Measurements from ENCODE around the gene ITGB5.
"Not testable (repeated sequence)": the region's sequence is repeated elsewhere in the genome, so short reads cannot be mapped to it uniquely, and the experiment has no call there.

Gene ITGB5

GRCh38 chr3:124814620-124815421 lies 72.3 kb downstream of the ITGB5 start:
- DNase-seq (ENCODE audit: low read depth) = no peak

GRCh38 chr3:124813541-124813940 lies 73.6 kb downstream of the ITGB5 start:
- DNase-seq (ENCODE audit: low read depth) = no peak

GRCh38 chr3:124812291-124813265 lies 74.6 kb downstream of the ITGB5 start:
- DNase-seq (ENCODE audit: low read depth) = no peak

- DNase-seq (ENCODE audit: low read depth) = no peak
Observed at GRCh38 chr3:124811436-124811835, 75.7 kb downstream of the ITGB5 start.

- no peak for DNase-seq (ENCODE audit: low read depth)
Observed at GRCh38 chr3:124810970-124811369, 76.2 kb downstream of the ITGB5 start.

- no peak for DNase-seq (ENCODE audit: low read depth)
Observed at GRCh38 chr3:124809039-124809438, 78.1 kb downstream of the ITGB5 start.

GRCh38 chr3:124805671-124806070 lies 81.5 kb downstream of the ITGB5 start:
- DNase-seq (ENCODE audit: low read depth) = no peak

GRCh38 chr3:124804875-124805274 lies 82.3 kb downstream of the ITGB5 start:
- DNase-seq (ENCODE audit: low read depth) = no peak

- no peak for DNase-seq (ENCODE audit: low read depth)
Observed at GRCh38 chr3:124802702-124803101, 84.5 kb downstream of the ITGB5 start.

GRCh38 chr3:124802061-124802698 lies 85.0 kb downstream of the ITGB5 start:
- no peak for DNase-seq (ENCODE audit: low read depth)

GRCh38 chr3:124800511-124801258 lies 86.5 kb downstream of the ITGB5 start:
- no peak for DNase-seq (ENCODE audit: low read depth)

GRCh38 chr3:124800076-124800475 lies 87.1 kb downstream of the ITGB5 start:
- DNase-seq (ENCODE audit: low read depth) = no peak

GRCh38 chr3:124799676-124800075 lies 87.5 kb downstream of the ITGB5 start:
- no peak for DNase-seq (ENCODE audit: low read depth)

- no peak for DNase-seq (ENCODE audit: low read depth)
Observed at GRCh38 chr3:124797426-124797945, 89.7 kb downstream of the ITGB5 start.

- no peak for DNase-seq (ENCODE audit: low read depth)
Observed at GRCh38 chr3:124796477-124796876, 90.7 kb downstream of the ITGB5 start.

GRCh38 chr3:124793054-124793739 lies 94.0 kb downstream of the ITGB5 start:
- no peak for DNase-seq (ENCODE audit: low read depth)

GRCh38 chr3:124792341-124793040 lies 94.7 kb downstream of the ITGB5 start:
- DNase-seq (ENCODE audit: low read depth) = no peak

GRCh38 chr3:124791639-124792151 lies 95.5 kb downstream of the ITGB5 start:
- DNase-seq (ENCODE audit: low read depth) = no peak

- no peak for DNase-seq (ENCODE audit: low read depth)
Observed at GRCh38 chr3:124791142-124791541, 96.0 kb downstream of the ITGB5 start.

GRCh38 chr3:124789103-124789502 lies 98.1 kb downstream of the ITGB5 start:
- DNase-seq (ENCODE audit: low read depth) = not testable (repeated sequence)

Data from activated T-cell treated with anti-CD3 and anti-CD28 coated beads for 24 hours (primary cell).